Heart right ventricle (tissue), 16 donors: Measurements from ENCODE around the gene APOOL. TPM values are rescaled to one million over a fixed set of nuclear protein-coding genes. Genes with fewer than 3 reads are reported as not detected.
"Not testable (repeated sequence)": the region's sequence is repeated elsewhere in the genome, so short reads cannot be mapped to it uniquely, and the experiment has no call there.

ENCODE experiments used
- ATAC-seq, 8 donors: fragments of 200-7000 bp; cut with Tn5 transposase; one replicate each; pipeline ENCODE4 v1.9.1; 2020; ENCODE audit warnings: mild to moderate bottlenecking in 8 of 8, moderate library complexity in 8 of 8, moderate number of reproducible peaks in 1 of 8
- DNase-seq, 2 donors: peaks; one replicate each; pipeline ENCODE4 v3.0.0-alpha.2; 2020
- H3K27ac ChIP-seq, 10 donors: fragments of 200-600 bp; sonication (generic) in 2 of 10; one replicate each; pipeline versions ENCODE4 v1.5.0 to v1.8.0; 2020 to 2022; ENCODE audit warnings: mild to moderate bottlenecking in 3 of 10
- H3K27me3 ChIP-seq, 7 donors: fragments of 200-600 bp; one replicate each; pipeline ENCODE4 v1.8.0; 2021 to 2022; ENCODE audit warnings: mild to moderate bottlenecking in 2 of 7
- H3K36me3 ChIP-seq, 9 donors: fragments of 200-600 bp; sonication (generic) in 1 of 9; one replicate each; pipeline versions ENCODE4 v1.5.0 to v1.8.0; 2020 to 2022; ENCODE audit warnings: mild to moderate bottlenecking in 2 of 9
- H3K4me1 ChIP-seq, 9 donors: fragments of 200-600 bp; sonication (generic) in 1 of 9; one replicate each; pipeline versions ENCODE4 v1.5.0 to v1.8.0; 2020 to 2022; ENCODE audit warnings: mild to moderate bottlenecking in 4 of 9
- H3K4me3 ChIP-seq, 10 donors: fragments of 200-600 bp; sonication (generic) in 2 of 10; one replicate each; pipeline versions ENCODE4 v1.5.0 to v1.8.0; 2020 to 2022; ENCODE audit warnings: mild to moderate bottlenecking in 7 of 10, moderate library complexity in 2 of 10
- H3K9me3 ChIP-seq, 11 donors: fragments of 200-600 bp in 10 of 11; sonication (generic) in 2 of 11; one replicate each; pipeline versions ENCODE4 v1.5.0 to v1.8.0; 2013 to 2022; ENCODE audit warnings: mild to moderate bottlenecking in 2 of 11, control low read depth in 1 of 11, moderate library complexity in 1 of 11
- WGBS, 2 donors: extraction: QIAGEN DNeasy Blood & Tissue Kit; methylation state at CpG; one replicate each; pipeline ENCODE4 v1.1.7; 2013; ENCODE audit warnings: inconsistent platforms in 1 of 2; 5-methylcytosine and 5-hydroxymethylcytosine counted together
- intact Hi-C, 10 donors: fragments of 100-400 bp; cut with DNase I; formaldehyde crosslinking; loops; one replicate each; pipeline versions ENCODE4 v1.11.1 to v1.14.2; 2022
- polyA plus RNA-seq, 2 donors: library from polyadenylated mRNA; stranded (reverse); fragments of 200-250 nt; gene quantifications; one replicate each; pipeline ENCODE4 v1.2.3, GENCODE V29; 2013
- total RNA-seq, 10 donors: library from RNA; stranded (reverse); fragmentation: NEBNext Ultra II Directional in 3 of 10; extraction: Animal tissue kit (Norgen Biotek cat#: 25700) in 3 of 10; gene quantifications; one replicate each; pipeline versions ENCODE4 v1.2.1 to v1.2.4, GENCODE V29; 2021 to 2023
- TF ChIP-seq, protein P1 (sequence below), 9 donors: fragments of 200-600 bp; sonication (generic) in 2 of 9; IDR thresholded peaks; one replicate each; pipeline versions ENCODE4 v1.5.0 to v1.8.0; 2021 to 2022; ENCODE audit warnings: antibody characterized with exemption in 9 of 9, mild to moderate bottlenecking in 5 of 9, moderate library complexity in 1 of 9
- donor health status: Arrhythmogenic right ventricular cardiomyopathy.
- donor health status: ischemic (EF 13 %, LVEDD 7.1; RV severe dilation, severe dysfunction).
- donor health status: healthy with polysubstance abuse.
- donor health status: DM: no; HTN: yes; CAD: no.
- donor health status: DM: no; HTN: no; CAD: no.
- donor health status: ischemic (EF 25% LVEDD 6.9; RV normal size, moderate dysfunction).
- donor health status: ischemic (EF 25% LVEDD 5.7; RV mildly dilated, moderate dysfunction).
- donor health status: healthy.
- donor health status: DM: yes; HTN: yes; CAD: no.
- donor health status: Ischemic cardiomyopathy.
- donor health status: ischemic (EF 35%, LVEDD 5.7; RV mildly dilated, moderate dysfunction).
- donor health status: nonischemic (EF 11% LVEDD 7.7; RV severe dilation, severe dysfunction).
- donor health status: DM: yes; HTN: yes; CAD: no.
- donor health status: PGD.
- donor health status: ischemic (EF 29% LVEDD 5.4; RV normal size, mild dysfunction).
- donor health status: nonischemic (EF 23%, LVEDD 6.1; RV moderate dilation, normal function).

APOOL gene
- total and polyA plus RNA-seq, 12 donors: 4.6 to 60.7 (median 54.3) TPM

DNA sequence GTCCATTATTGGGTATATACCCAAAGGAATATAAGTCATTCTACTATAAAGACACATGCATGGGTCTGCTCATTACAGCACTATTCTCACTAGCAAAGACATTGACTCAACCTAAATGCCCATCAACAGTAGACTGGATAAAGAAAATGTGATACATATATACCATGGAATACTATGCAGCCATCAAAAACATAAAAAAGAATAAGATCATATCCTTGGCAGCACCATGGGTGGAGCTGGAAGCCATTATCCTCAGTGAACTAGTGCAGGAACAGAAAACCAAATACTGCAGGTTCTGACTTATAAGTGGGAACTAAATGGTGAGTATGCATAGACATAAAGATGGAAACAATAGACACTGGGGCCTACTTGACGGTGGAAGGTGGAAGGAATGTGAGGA is 2.3 kb upstream of the APOOL start:
- Histone ChIP-seq H3K9me3 (no peaks in the 10 kb centered on the region), H3K27me3 (no peaks in the 10 kb centered on the region), H3K27ac (no peak overlapping the region), H3K36me3 (no peaks in the 10 kb centered on the region), H3K4me3 (no peak overlapping the region), H3K4me1 (peaks cover 0 to 16% (median 7%) of the 10 kb centered on the region in 9 donors)
- no peak for ATAC-seq
- no peak for DNase-seq
- 88 to 95% methylated on average over 1 of the region's 1 CpG for WGBS, 2 donors
- intact Hi-C loops: no loop called here
- TF ChIP-seq, protein P1, sequence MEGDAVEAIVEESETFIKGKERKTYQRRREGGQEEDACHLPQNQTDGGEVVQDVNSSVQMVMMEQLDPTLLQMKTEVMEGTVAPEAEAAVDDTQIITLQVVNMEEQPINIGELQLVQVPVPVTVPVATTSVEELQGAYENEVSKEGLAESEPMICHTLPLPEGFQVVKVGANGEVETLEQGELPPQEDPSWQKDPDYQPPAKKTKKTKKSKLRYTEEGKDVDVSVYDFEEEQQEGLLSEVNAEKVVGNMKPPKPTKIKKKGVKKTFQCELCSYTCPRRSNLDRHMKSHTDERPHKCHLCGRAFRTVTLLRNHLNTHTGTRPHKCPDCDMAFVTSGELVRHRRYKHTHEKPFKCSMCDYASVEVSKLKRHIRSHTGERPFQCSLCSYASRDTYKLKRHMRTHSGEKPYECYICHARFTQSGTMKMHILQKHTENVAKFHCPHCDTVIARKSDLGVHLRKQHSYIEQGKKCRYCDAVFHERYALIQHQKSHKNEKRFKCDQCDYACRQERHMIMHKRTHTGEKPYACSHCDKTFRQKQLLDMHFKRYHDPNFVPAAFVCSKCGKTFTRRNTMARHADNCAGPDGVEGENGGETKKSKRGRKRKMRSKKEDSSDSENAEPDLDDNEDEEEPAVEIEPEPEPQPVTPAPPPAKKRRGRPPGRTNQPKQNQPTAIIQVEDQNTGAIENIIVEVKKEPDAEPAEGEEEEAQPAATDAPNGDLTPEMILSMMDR (IDR thresholded peaks at IDR 0.05): no peak

GRCh38 chrX:85004255-85004654 is 578 bp downstream of the APOOL start:
- TF ChIP-seq, protein P1 (IDR thresholded peaks at IDR 0.05): no peak
- Histone ChIP-seq H3K27ac (peak overlapping the region in 9 of 10 donors; percentile 7 to 77 (median 70)), H3K4me1 (peaks cover 0 to 16% (median 7%) of the 10 kb centered on the region in 9 donors), H3K9me3 (no peaks in the 10 kb centered on the region), H3K36me3 (no peaks in the 10 kb centered on the region), H3K4me3 (peak overlapping the region; percentile 33 to 74 (median 64)), H3K27me3 (no peaks in the 10 kb centered on the region)
- ATAC-seq (peak in 5 of 8 donors; percentile 5 to 58 (median 28)), DNase-seq (no peak)
- intact Hi-C loops: no loop called here
- WGBS, 2 donors: 10% methylated on average over 11 of the region's 11 CpGs

DNA sequence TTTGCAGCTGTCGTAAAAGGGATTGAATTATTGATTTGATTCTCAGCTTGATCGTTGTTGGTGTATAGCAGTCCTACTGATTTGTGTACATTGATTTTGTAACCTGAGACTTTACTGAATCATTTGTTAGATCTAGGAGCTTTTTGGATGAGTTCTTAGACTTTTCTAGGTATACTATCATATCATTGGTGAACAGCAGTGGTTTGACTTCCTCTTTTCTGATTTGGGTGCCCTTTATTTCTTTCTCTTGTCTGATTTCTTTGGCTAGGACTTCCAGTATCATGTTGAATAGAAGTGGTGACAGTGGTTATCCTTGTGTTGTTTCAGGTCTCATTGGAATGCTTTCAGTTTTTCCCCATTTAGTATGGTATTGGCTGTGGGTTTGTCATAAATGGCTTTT is 8.4 kb downstream of the APOOL start:
- Histone ChIP-seq H3K4me3 (no peak overlapping the region), H3K4me1 (no peaks in the 10 kb centered on the region), H3K27me3 (no peaks in the 10 kb centered on the region), H3K9me3 (peaks cover 0 to 17% (median 0%) of the 10 kb centered on the region in 11 donors), H3K27ac (no peak overlapping the region), H3K36me3 (no peaks in the 10 kb centered on the region)
- 100% methylated on average over 2 of the region's 2 CpGs for WGBS, 2 donors
- TF ChIP-seq, protein P1 (IDR thresholded peaks at IDR 0.05): no peak
- DNase-seq: no peak
- no peak for ATAC-seq
- intact Hi-C loops: no loop called here

DNA sequence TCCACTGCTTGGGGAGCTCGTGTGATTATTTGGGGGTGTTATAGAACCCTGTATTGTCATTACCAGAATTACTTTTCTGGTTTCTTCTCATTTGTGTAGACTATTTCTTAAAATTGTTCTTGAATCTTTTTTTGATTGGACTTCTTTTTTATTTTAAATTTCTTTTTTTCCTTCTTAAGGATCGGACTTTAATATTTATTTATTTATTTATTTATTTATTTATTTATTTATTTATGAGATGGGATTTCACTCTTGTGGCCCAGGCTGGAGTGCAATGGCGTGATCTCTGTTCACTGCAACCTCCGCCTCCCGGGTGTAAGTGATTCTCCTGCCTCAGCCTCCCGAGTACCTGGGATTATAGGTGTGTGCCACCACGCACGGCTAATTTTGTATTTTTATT is 11.7 kb downstream of the APOOL start:
- peaks cover 0 to 27% (median 2%) of the 10 kb centered on the region in 11 donors for H3K9me3 ChIP-seq
- WGBS, 2 donors: 98 to 99% methylated on average over 8 of the region's 8 CpGs
- H3K36me3 ChIP-seq, H3K4me1 ChIP-seq, H3K27me3 ChIP-seq, ATAC-seq, H3K27ac ChIP-seq, H3K4me3 ChIP-seq, intact Hi-C loops, DNase-seq: not testable (repeated sequence)

- TF ChIP-seq, protein P1 (IDR thresholded peaks at IDR 0.05): no peak
- WGBS, 2 donors: 93 to 100% methylated on average over 2 of the region's 2 CpGs
- Histone ChIP-seq H3K27me3 (no peaks in the 10 kb centered on the region), H3K27ac (no peak overlapping the region), H3K4me3 (no peak overlapping the region), H3K36me3 (no peaks in the 10 kb centered on the region), H3K4me1 (no peaks in the 10 kb centered on the region), H3K9me3 (peaks cover 0 to 16% (median 2%) of the 10 kb centered on the region in 11 donors)
- DNase-seq (no peak), ATAC-seq (no peak)
- intact Hi-C loops: no loop called here
These were observed 14.0 kb downstream of the APOOL start for GRCh38 chrX:85017721-85018120.
